ENCODE data around the gene CRABP1.

Gene CRABP1

GRCh38 chr15:78350058-78350457 lies 9.9 kb downstream of the CRABP1 start:
- H4K20me1 ChIP-seq (ENCODE audit: insufficient read depth, low read length): no peaks in the 10 kb centered on the region
- DNase-seq: no peak

GRCh38 chr15:78351539-78351938 lies 11.4 kb downstream of the CRABP1 start:
- Histone ChIP-seq H3K9me3 (replicated peaks; ENCODE audit: insufficient read depth, low read length) (no peaks in the 10 kb centered on the region), H3F3A (ENCODE audit: insufficient read depth, low read length) (no peaks in the 10 kb centered on the region)
- DNase-seq: no peak

More at GRCh38 chr15:78350058-78350457, 9.9 kb downstream of the CRABP1 start:
- Histone ChIP-seq H3K27me3 (replicated peaks; ENCODE audit: insufficient read depth, low read length) (no peaks in the 10 kb centered on the region; the same call in none of the 2 replicates), H3K27ac (ENCODE audit: low read length) (no peak overlapping the region), H3K4me1 (ENCODE audit: low read length) (no peaks in the 10 kb centered on the region), H3K4me3 (ENCODE audit: low read length) (no peak overlapping the region), H3K79me2 (ENCODE audit: low read length) (no peaks in the 10 kb centered on the region), H3K36me3 (replicated peaks; ENCODE audit: insufficient read depth, low read length) (no peaks in the 10 kb centered on the region), H3K9me3 (replicated peaks; ENCODE audit: insufficient read depth, low read length) (no peaks in the 10 kb centered on the region), H2AFZ (ENCODE audit: low read length) (no peak overlapping the region), H3K9ac (ENCODE audit: low read length) (no peak overlapping the region), H3K9me2 (replicated peaks; ENCODE audit: insufficient read depth, low read length) (no peaks in the 10 kb centered on the region), H3K4me2 (ENCODE audit: low read depth, low read length) (no peak overlapping the region), H3F3A (ENCODE audit: insufficient read depth, low read length) (no peaks in the 10 kb centered on the region)
- TF ChIP-seq EZH2phosphoT487 (IDR thresholded peaks at IDR 0.05; ENCODE audit: low read length) (no peak), CTCF (IDR thresholded peaks at IDR 0.05; ENCODE audit: low read length) (no peak), EZH2 (optimal IDR thresholded peaks at IDR 0.05; ENCODE audit: low read depth, low read length) (no peak)

GRCh38 chr15:78353093-78353492 lies 12.9 kb downstream of the CRABP1 start:
- peak overlapping the region; percentile 36; the same call in 1 of the 2 replicates for H2AFZ ChIP-seq (ENCODE audit: low read length)
- no peaks in the 10 kb centered on the region for H3K9me3 ChIP-seq (replicated peaks; ENCODE audit: insufficient read depth, low read length)
- TF ChIP-seq EZH2 (optimal IDR thresholded peaks at IDR 0.05; ENCODE audit: low read depth, low read length) (no peak), EZH2phosphoT487 (IDR thresholded peaks at IDR 0.05; ENCODE audit: low read length) (no peak), CTCF (IDR thresholded peaks at IDR 0.05; ENCODE audit: low read length) (no peak)
- no peak overlapping the region for H3K4me2 ChIP-seq (ENCODE audit: low read depth, low read length)
- no peaks in the 10 kb centered on the region for H4K20me1 ChIP-seq (ENCODE audit: insufficient read depth, low read length)
- H3K4me1 ChIP-seq (ENCODE audit: low read length): no peaks in the 10 kb centered on the region
- H3F3A ChIP-seq (ENCODE audit: insufficient read depth, low read length): no peaks in the 10 kb centered on the region
- no peaks in the 10 kb centered on the region for H3K36me3 ChIP-seq (replicated peaks; ENCODE audit: insufficient read depth, low read length)
- H3K27ac ChIP-seq (ENCODE audit: low read length): no peak overlapping the region
- H3K27me3 ChIP-seq (replicated peaks; ENCODE audit: insufficient read depth, low read length): no peaks in the 10 kb centered on the region
- no peaks in the 10 kb centered on the region for H3K79me2 ChIP-seq (ENCODE audit: low read length)
- H3K9ac ChIP-seq (ENCODE audit: low read length): no peak overlapping the region
- H3K9me2 ChIP-seq (replicated peaks; ENCODE audit: insufficient read depth, low read length): no peaks in the 10 kb centered on the region
- DNase-seq: peak; percentile 10
- H3K4me3 ChIP-seq (ENCODE audit: low read length): no peak overlapping the region

More at GRCh38 chr15:78351539-78351938, 11.4 kb downstream of the CRABP1 start:
- H3K9me2 ChIP-seq (replicated peaks; ENCODE audit: insufficient read depth, low read length): no peaks in the 10 kb centered on the region
- H3K27me3 ChIP-seq (replicated peaks; ENCODE audit: insufficient read depth, low read length): no peaks in the 10 kb centered on the region
- no peak overlapping the region for H3K4me3 ChIP-seq (ENCODE audit: low read length)
- H3K4me1 ChIP-seq (ENCODE audit: low read length): no peaks in the 10 kb centered on the region
- H2AFZ ChIP-seq (ENCODE audit: low read length): no peak overlapping the region
- no peaks in the 10 kb centered on the region for H4K20me1 ChIP-seq (ENCODE audit: insufficient read depth, low read length)
- H3K27ac ChIP-seq (ENCODE audit: low read length): no peak overlapping the region
- no peak overlapping the region for H3K9ac ChIP-seq (ENCODE audit: low read length)
- no peak overlapping the region for H3K4me2 ChIP-seq (ENCODE audit: low read depth, low read length)
- H3K79me2 ChIP-seq (ENCODE audit: low read length): no peaks in the 10 kb centered on the region
- no peaks in the 10 kb centered on the region for H3K36me3 ChIP-seq (replicated peaks; ENCODE audit: insufficient read depth, low read length)
- TF ChIP-seq CTCF (IDR thresholded peaks at IDR 0.05; ENCODE audit: low read length): no peak
- no peak for TF ChIP-seq EZH2 (optimal IDR thresholded peaks at IDR 0.05; ENCODE audit: low read depth, low read length)
- no peak for TF ChIP-seq EZH2phosphoT487 (IDR thresholded peaks at IDR 0.05; ENCODE audit: low read length)
